Activated CD8-positive, alpha-beta memory T cell treated with anti-CD3 and anti-CD28 coated beads, Interleukin-2, amount 50 U/mL, for 48 hours (primary cell): ENCODE data around the gene TBC1D22A.
"Not testable (repeated sequence)": the region's sequence is repeated elsewhere in the genome, so short reads cannot be mapped to it uniquely, and the experiment has no call there.

Experiments
- DNase-seq: peaks from one replicate; pipeline ENCODE4 v3.0.0-alpha.2; 2020

Gene TBC1D22A

GRCh38 chr22:46978668-46979067 lies 216.2 kb downstream of the TBC1D22A start:
- DNase-seq = not testable (repeated sequence)

- no peak for DNase-seq
Measured at GRCh38 chr22:46979506-46979905, 217.1 kb downstream of the TBC1D22A start.

- no peak for DNase-seq
Measured at GRCh38 chr22:46980392-46980791, 217.9 kb downstream of the TBC1D22A start.

- DNase-seq = no peak
Measured at GRCh38 chr22:46982635-46983034, 220.2 kb downstream of the TBC1D22A start.

GRCh38 chr22:46983046-46983445 lies 220.6 kb downstream of the TBC1D22A start:
- DNase-seq = no peak

- no peak for DNase-seq
Measured at GRCh38 chr22:46984751-46985506, 222.5 kb downstream of the TBC1D22A start.

- no peak for DNase-seq
Measured at GRCh38 chr22:46985507-46985882, 223.0 kb downstream of the TBC1D22A start.

GRCh38 chr22:46986788-46987187 lies 224.3 kb downstream of the TBC1D22A start:
- no peak for DNase-seq

GRCh38 chr22:46990937-46991550 lies 228.6 kb downstream of the TBC1D22A start:
- no peak for DNase-seq

GRCh38 chr22:46991666-46992065 lies 229.2 kb downstream of the TBC1D22A start:
- DNase-seq = no peak

- no peak for DNase-seq
Measured at GRCh38 chr22:46992121-46992731, 229.8 kb downstream of the TBC1D22A start.

- DNase-seq = no peak
Measured at GRCh38 chr22:46993633-46994032, 231.2 kb downstream of the TBC1D22A start.

- no peak for DNase-seq
Measured at GRCh38 chr22:46994265-46994664, 231.8 kb downstream of the TBC1D22A start.

- no peak for DNase-seq
Measured at GRCh38 chr22:46994983-46995382, 232.5 kb downstream of the TBC1D22A start.

- no peak for DNase-seq
Measured at GRCh38 chr22:46995501-46996360, 233.3 kb downstream of the TBC1D22A start.

GRCh38 chr22:46996595-46997310 lies 234.3 kb downstream of the TBC1D22A start:
- no peak for DNase-seq

- DNase-seq = no peak
Measured at GRCh38 chr22:46997311-46997970, 235.0 kb downstream of the TBC1D22A start.

GRCh38 chr22:46998331-46998730 lies 235.9 kb downstream of the TBC1D22A start:
- DNase-seq = no peak

- no peak for DNase-seq
Measured at GRCh38 chr22:47000256-47000655, 237.8 kb downstream of the TBC1D22A start.

GRCh38 chr22:47000888-47001287 lies 238.4 kb downstream of the TBC1D22A start:
- no peak for DNase-seq

- DNase-seq = no peak
Measured at GRCh38 chr22:47001288-47001687, 238.8 kb downstream of the TBC1D22A start.

- DNase-seq = peak; percentile 25
Measured at GRCh38 chr22:47002692-47003091, 240.2 kb downstream of the TBC1D22A start.
